Endometrial microvascular endothelial cells (primary cell): Measurements from ENCODE around the gene ACTR8. TPM values are rescaled to one million over a fixed set of nuclear protein-coding genes. Genes with fewer than 3 reads are reported as not detected.

Experiments
- in situ Hi-C: cut with HindIII; loops from 2 replicates; pipeline ENCODE4 v1.10.0; 2017; ENCODE audit warnings: low sequenced_read_pairs, low pct_unique_long_range_greater_than_20kb; ENCODE audit errors: inconsistent ontology term
- total RNA-seq: library from RNA; depleted of rRNA; stranded (reverse); fragments of >200 nt; gene quantifications from one replicate; pipeline ENCODE4 v1.2.3, GENCODE V29; 2015; ENCODE audit errors: inconsistent ontology term

ACTR8 gene
- total RNA-seq, 1 donor from 2014 or later = 21.0 TPM

DNA sequence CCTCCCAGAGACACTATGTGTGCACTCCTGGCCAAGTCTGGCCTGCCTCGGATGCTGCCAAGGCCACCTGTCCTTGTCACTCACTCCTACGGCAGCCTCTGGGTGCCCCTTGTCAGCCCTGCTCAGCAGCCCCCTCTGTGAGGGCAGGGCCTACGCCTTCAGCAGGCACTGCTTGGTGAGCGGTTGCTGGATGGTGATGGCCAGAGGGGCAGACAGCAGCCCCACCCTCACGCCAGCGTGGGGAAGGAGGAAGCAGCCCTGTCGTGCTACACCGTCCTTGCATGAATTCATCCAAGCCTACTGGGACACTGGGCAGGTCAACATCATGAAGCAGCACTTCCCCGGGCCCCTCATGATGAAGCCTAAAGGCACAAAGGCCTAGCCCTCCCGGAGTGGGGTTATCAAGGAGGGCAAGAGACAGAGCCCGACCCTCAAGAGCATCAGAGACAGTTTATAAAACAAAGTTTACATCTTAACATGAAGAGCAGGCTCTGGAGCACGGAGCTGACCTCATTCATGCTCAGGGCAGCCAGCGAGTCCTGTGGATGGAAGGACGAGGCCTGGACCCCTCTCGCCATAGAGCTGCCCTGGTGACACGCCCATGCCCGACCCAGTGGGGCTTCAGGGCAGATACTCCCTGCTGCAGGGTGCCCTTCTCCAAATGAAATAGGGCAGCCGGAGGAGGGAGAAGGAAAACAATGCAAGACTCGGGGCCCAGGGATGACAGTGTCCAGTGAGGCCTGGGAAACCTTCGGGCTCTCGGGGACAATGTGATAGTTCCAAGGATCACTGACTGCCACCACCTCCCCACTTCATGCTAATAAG lies 61.0 kb downstream of the ACTR8 start:
- in situ Hi-C loops = no loop called here

DNA sequence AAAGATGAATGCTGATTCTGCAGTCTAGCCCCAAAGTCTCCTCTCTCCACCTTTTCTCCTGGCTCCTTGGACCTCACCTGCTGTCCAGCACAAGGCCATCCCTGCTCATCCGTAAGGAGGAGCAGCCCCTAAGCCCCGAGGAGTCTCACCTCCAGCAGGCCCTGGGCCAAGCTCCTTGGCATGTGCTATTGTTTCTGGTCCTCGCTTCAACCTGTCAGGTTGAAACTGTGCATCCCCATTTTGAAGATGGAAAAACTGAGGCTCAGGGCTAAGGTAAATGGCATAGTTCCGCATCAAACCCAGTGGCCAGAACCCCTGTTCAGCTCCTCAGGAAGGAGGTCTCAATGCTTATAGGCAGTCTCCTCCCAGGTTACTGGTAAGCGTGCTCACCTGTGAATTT lies 61.9 kb downstream of the ACTR8 start:
- in situ Hi-C loops = no loop called here

DNA sequence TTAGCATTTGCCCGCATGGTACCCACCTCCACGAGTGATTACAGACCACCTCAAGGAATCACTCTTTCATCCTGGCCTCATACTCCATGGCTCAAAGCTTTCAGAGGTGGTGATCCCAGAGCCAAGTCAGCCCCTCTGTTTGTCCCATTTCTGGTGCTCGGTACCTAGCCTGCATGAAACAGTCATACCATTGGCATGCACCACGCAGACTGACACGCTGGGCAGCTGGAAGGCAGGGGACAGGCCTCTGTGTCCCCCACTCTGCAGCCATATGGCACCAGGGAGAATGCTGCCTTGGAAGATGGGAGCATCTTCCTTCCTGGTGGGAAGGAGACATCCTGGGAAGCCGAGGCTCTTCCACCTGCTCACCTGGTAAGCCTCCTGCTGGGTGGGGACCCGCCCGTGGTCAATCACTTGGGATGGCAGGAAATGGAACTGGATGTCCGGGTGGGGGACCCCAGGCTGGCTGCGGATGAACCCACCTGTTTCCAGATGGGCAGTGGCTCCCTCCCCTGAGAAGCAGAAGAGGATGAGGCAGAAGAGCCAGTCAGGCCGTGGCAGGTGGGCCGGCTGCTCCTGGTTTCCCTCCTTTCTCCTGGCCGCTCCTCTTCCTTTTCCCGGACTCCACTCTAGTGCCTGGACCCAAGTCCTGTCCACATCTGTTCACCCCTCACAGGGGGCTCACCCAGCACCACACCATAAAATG lies 62.6 kb downstream of the ACTR8 start:
- in situ Hi-C loops = no loop called here

DNA sequence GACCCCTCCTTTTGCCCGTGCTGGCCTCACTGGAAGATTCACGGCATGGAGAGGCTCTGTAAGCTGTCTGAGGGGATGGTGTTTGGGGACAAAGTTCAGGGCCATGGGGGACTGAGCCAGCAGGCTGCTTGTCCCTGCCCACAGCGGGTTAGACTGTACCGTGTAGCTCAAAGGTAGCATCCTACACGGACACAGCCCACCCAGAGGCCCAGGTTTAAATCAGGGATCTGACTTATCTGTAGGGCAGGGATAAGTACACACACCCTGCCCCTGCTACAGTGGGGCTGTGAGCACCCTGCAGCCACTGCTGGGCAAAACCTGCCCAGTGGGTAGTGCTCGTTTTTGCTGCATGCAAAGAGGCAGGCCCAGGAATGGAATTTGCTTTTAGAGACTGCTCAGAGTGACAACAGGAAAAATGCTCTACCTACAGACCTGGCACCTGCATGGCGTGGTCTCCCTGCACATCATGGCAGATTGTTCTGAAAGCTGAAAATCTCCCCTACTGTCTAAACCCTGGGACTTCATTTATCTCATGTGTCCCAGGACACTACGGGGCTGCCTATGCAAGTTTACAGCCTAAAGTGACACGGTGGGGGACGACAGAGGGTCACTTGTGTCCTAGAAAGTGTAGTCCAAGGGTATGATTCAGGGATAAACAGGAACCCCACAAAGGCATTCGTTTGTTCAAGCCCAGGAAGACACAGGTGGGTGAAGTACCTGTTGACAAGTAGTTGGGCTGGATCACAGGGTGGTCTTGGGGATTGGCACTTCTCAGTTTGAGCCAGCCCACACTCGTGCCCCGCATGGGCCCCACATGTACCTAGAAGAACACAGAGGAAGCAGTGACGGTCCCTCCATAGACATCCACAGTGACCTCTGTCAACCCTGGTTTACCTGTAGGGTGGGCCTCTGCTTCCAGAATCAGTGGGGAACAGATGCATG lies 63.5 kb downstream of the ACTR8 start:
- in situ Hi-C loops = no loop called here

DNA sequence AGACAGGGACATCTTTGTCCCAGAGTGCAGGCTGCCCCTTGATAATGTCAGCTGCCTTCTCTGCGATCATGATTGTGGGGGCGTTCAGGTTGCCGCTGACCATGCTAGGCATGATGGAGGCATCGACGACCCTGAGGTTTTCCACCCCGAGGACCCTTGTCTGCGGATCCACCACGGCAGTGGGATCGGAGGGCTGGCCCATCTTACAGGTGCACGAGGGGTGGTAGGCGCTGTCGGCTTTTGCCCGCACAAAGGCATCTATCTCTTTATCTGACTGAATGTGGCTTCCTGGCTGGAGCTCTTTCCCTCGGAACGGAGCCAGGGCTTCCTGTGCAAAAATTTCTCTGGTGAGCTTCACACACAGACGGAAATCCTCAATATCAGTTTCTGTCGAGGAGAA lies 64.1 kb downstream of the ACTR8 start:
- in situ Hi-C loops = no loop called here

DNA sequence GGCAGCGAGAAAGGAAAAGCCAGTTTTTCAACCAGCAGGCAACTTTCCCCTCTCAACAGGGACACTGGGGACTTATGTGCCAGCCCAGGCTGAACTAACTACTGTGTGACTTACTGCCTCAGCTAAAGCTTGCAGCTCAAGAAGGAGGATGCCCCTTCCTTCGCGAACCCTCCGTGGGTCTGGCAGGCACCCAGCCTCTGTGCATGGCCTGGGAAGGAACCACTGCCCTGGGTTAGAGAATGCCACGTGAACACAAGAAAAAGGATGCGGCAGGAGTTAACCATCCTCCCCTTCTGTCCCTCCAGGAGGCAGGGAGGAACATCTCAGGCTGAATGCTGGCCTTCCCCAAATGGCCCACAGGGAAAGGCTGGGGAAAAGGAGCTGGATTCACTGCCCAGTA lies 64.7 kb downstream of the ACTR8 start:
- in situ Hi-C loops = no loop called here

Other genes starting within 250 kb of the ACTR8 start
- gene CHDH, start 35.7 kb downstream of the ACTR8 start, total RNA-seq = not detected
- not detected for gene IL17RB, start 35.6 kb downstream of the ACTR8 start, total RNA-seq
- 36.1 TPM for gene SELENOK, start 9.7 kb upstream of the ACTR8 start, total RNA-seq
- not detected for gene CACNA2D3, start 240.4 kb upstream of the ACTR8 start, total RNA-seq